HS-27A (cell line): Measurements from ENCODE around the gene RAB13.

Experiments
- DNase-seq: peaks from one replicate; pipeline ENCODE4 v3.0.0-alpha.2; 2012; ENCODE audit warnings: low read depth, missing footprints

Gene RAB13

GRCh38 chr1:153954826-153955225 lies 31.3 kb downstream of the RAB13 start:
- no peak for DNase-seq

GRCh38 chr1:153953859-153954365 lies 32.2 kb downstream of the RAB13 start:
- no peak for DNase-seq

- no peak for DNase-seq
Measured at GRCh38 chr1:153951801-153952200, 34.3 kb downstream of the RAB13 start.

GRCh38 chr1:153951183-153951582 lies 35.0 kb downstream of the RAB13 start:
- DNase-seq: no peak

GRCh38 chr1:153946622-153947241 lies 39.4 kb downstream of the RAB13 start, which contains the start of gene DENND4B:
DENND4B (minus strand) TSS chr1:153946718; CDS start chr1:153944374, 2,344 bp downstream.
- no peak for DNase-seq

GRCh38 chr1:153945795-153946621 lies 40.1 kb downstream of the RAB13 start:
- DNase-seq: no peak

- DNase-seq: no peak
Measured at GRCh38 chr1:153945131-153945794, 40.9 kb downstream of the RAB13 start.

GRCh38 chr1:153944827-153945117 lies 41.4 kb downstream of the RAB13 start:
- DNase-seq: no peak

GRCh38 chr1:153944005-153944826 lies 41.9 kb downstream of the RAB13 start:
- no peak for DNase-seq

GRCh38 chr1:153942766-153943549 lies 43.2 kb downstream of the RAB13 start:
- DNase-seq: no peak

- DNase-seq: no peak
Measured at GRCh38 chr1:153941826-153942725, 44.1 kb downstream of the RAB13 start.

GRCh38 chr1:153940756-153941155 lies 45.4 kb downstream of the RAB13 start:
- DNase-seq: no peak

- DNase-seq: no peak
Measured at GRCh38 chr1:153939476-153939875, 46.7 kb downstream of the RAB13 start.

- no peak for DNase-seq
Measured at GRCh38 chr1:153938996-153939395, 47.1 kb downstream of the RAB13 start.

- DNase-seq: no peak
Measured at GRCh38 chr1:153937331-153937730, 48.8 kb downstream of the RAB13 start.

GRCh38 chr1:153936011-153936802 lies 49.9 kb downstream of the RAB13 start:
- no peak for DNase-seq

GRCh38 chr1:153934746-153935145 lies 51.4 kb downstream of the RAB13 start:
- no peak for DNase-seq

GRCh38 chr1:153933955-153934354 lies 52.2 kb downstream of the RAB13 start:
- no peak for DNase-seq

- no peak for DNase-seq
Measured at GRCh38 chr1:153933430-153933829, 52.7 kb downstream of the RAB13 start.
